NCI-H2029 treated with DMSO at 0.1 percent for 48 hours (cell line): ENCODE results near the gene NUMB.
"Not testable (repeated sequence)": the region's sequence is repeated elsewhere in the genome, so short reads cannot be mapped to it uniquely, and the experiment has no call there.

Source experiments
- DNase-seq: peaks from one replicate; lab custom pipeline; 2025; lab: John Stamatoyannopoulos, UW

Gene NUMB

GRCh38 chr14:73359445-73359844 lies 98.9 kb downstream of the NUMB start:
- DNase-seq: no peak

DNA sequence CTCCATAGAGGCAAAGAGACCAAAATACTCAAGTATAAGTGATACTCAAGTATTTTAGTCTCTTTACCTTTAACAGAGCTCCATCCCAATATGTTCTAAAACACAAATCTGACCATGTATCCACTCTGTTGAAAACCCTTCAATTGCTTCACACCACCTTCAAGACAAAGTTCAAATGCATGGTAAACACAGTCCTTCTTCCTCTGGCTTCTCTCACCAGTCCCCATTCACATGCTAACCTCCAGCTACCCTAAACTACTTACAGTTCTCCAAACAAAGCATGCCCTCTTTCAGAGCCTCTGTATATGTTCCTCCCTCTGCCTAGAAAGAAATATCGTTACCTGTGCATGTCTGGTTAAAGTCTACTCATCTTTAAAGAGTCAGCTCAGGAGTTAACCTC lies 100.2 kb downstream of the NUMB start:
- no peak for DNase-seq

GRCh38 chr14:73349091-73349490 lies 109.3 kb downstream of the NUMB start:
- not testable (repeated sequence) for DNase-seq

DNA sequence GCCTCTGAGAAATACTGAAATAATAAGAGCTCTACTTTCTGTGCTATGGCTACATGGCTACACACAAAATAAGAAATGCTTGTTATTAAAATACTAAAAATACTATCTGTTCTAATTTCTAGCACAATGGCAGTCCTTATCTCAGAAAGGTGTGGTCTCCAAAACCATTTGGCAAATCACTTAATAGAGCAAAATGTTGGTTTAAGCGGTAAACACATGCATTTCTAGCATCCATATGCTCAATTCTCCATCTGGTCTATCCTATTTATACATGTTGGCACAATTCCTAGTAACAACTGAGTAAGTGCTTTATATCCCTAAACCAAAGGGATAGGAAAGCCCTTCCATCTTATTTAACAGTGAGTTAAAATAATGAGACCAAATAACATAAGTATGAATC lies 114.0 kb downstream of the NUMB start:
- no peak for DNase-seq

DNA sequence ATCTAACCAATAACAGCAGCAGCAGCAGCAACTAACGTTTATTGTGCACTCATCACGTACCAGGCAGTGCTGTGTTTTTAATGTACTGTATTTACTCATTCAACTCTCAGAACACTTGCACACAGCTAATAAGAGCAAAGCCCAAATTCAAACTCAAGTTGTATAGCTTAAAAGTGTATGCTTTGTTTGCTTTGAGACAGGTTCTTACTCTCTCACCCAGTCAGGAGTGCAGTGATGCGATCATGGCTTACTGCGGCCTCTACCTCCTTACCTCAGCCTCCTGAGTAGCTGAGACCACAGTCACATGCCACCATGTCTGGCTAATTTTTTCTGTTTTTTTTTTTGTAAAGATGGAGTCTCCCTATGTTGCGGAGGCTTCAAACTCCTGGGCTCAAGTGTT lies 115.7 kb downstream of the NUMB start:
- no peak for DNase-seq

GRCh38 chr14:73339846-73340595 lies 118.3 kb downstream of the NUMB start:
- no peak for DNase-seq

GRCh38 chr14:73339206-73339605 lies 119.1 kb downstream of the NUMB start:
- no peak for DNase-seq

- DNase-seq: no peak
Observed at GRCh38 chr14:73338551-73338950, 119.8 kb downstream of the NUMB start.

DNA sequence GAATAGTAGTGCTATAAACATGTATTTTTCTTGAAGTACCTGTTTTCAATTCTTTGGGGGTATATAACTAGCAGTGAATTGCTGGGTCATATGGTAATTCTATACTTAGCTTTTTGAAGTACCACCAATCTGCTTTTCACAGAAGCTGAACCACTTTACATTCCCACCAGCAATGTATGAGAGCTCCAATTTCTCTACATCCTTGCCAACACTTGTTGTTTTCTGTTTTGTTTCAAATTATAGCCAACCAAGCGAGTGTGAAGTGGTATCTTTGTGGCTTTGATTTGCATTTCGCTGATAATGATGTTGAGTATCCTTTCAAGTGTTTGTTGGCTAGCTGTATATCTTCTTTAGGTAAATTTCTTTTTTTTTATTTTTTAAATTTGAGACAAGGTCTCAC lies 125.3 kb downstream of the NUMB start:
- DNase-seq: no peak

DNA sequence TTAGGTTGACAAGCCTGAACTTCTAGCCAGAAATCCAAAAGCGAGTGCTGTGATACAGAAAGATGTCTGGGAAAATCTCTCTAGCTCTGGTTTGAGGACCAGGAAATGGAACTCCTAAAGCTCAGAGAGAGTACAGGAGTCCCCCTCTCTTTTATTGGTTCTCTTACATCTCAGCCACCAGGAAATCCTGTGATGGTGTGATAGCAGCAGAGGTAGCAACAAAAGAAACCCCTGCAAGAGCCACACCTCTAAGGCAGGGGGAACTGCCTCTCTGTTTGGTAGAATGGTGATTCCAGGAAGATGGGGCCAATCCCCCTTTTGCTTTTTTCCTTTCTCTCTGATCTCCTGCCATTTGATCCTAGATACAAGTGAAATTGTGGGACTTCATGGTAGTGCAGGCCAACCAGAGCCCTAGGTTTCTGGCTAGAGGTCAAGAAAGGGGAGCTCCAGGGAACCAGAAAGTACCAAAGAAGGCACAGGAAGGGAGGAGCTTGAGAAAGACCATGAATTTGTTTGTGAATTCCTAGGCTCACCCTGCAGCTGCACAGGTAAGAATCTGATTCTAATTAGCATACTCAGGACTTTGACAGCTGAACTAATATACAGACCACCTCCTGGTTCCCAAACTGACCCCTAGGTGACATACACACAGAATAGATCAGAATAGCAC lies 132.6 kb downstream of the NUMB start:
- DNase-seq: no peak

DNA sequence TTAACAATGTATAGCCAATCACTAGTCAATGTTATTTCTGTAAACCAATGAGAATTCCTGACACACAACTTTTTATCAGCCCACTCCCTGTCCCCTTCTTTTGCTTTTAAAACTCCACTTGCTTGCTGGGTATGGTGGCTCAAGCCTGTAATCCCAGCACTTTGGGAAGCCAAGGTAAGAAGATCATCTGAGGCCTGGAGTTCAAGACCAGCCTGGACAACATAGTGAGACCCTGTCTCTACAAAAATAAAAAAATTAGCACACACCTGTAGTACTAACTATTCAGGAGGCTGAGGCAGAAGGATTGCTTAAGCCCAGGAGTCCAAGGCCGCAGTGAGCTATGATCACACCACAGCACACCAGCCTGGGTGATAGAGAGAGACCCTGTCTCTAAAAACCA lies 133.3 kb downstream of the NUMB start:
- no peak for DNase-seq

DNA sequence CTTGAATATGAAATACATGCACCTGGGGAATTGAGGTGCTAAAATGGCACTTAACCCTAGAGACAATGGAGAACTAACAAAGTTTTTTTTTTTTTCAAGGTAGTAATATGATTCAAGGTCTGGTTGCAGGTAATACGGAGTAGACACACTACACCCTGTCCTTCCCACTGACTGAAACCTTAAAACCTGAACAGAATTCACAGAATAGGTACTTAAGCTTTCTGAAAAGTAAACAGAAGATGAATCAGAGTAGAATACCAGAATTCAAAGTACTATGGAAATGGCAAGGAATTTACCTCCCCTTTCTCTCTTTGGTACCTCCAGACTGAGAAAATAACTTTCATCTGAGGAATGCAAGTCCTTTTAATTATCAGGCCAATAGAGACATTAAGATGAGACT lies 133.8 kb downstream of the NUMB start:
- no peak for DNase-seq

GRCh38 chr14:73323896-73324399 lies 134.4 kb downstream of the NUMB start:
- DNase-seq: no peak

DNA sequence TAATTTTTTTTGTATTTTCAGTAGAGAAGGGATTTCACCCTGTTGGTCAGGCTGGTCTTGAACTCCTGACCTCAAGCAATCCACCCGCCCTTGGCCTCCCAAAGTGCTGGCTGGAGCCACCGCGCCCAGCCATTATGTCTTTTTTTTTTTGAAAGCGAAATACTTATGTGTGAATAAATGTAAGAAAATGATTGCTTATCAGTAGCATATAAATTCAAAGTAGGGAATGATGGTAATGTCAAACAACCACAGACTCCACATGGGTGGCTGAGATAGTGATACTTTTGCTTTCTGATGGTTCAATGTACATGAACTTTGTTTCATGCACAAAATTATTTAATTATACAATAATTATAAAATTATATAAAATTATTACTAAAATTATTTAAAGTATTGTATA lies 145.2 kb downstream of the NUMB start:
- no peak for DNase-seq

DNA sequence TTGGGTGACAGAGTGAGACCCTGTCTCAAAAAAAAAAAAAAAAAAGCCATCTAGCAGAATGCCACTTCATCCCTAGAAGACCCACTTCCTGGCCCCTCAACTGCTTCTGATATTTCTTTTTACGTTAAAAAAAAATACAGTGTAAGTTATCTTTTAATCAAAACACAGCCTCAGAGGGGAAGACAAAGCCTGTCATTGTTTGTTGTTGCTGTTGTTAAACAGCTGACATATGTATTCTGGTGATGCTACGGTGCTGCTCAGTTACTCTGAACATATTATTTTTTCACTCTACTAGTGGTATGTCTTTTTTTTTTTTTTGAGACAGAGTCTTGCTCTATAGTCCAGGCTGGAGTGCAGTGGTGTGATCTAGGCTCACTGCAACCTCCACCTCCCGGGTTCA lies 145.7 kb downstream of the NUMB start:
- DNase-seq: no peak

GRCh38 chr14:73311708-73312030 lies 146.7 kb downstream of the NUMB start:
- no peak for DNase-seq

GRCh38 chr14:73309207-73309606 lies 149.1 kb downstream of the NUMB start:
- not testable (repeated sequence) for DNase-seq

DNA sequence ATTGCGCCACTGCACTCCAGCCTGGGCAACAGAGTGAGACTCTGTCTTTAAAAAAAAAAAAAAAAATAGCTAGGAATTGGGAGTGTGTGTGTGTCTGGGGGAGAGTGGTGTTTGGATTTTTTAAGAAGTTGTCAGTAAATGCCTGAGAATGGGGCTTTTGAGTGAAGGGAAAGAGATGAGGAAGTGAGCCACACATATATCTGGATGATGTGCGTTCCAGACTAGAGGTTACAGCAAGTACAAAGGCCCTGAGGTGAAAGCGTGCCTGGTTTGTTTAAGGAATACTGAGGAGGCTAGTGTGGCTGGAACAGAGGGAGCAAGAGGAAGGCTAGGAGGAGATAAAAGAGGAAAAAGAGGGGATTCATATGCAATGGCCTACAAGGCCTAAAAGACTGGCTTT lies 151.1 kb downstream of the NUMB start:
- no peak for DNase-seq

- DNase-seq: no peak
Observed at GRCh38 chr14:73305499-73305898, 152.8 kb downstream of the NUMB start.

DNA sequence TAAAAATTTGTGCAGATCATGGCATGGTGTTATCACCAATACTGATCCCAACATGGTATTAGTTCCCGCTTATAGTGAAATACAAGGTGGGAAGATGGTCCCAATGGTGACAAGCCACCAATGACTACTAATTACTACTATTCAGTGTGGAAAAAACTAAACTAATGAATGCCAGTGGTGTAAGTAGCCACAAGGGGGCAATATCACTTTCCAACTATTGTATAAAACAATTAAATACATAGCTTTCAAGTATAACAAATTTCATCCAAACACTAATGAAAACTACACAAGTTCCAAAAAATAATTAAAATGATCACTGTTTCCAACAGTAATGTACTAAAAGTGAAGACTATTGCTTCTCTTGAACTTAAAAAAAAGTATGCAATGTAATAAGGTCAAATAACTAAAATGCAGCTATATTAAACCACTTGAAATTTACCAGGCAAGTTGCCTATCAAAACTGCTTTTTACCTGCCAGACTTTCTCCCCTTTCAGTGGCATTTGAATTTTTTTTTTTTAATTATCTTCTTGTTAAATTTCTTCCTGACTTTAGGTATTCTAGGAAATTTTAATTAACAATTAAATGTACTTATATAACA lies 163.0 kb downstream of the NUMB start:
- no peak for DNase-seq

DNA sequence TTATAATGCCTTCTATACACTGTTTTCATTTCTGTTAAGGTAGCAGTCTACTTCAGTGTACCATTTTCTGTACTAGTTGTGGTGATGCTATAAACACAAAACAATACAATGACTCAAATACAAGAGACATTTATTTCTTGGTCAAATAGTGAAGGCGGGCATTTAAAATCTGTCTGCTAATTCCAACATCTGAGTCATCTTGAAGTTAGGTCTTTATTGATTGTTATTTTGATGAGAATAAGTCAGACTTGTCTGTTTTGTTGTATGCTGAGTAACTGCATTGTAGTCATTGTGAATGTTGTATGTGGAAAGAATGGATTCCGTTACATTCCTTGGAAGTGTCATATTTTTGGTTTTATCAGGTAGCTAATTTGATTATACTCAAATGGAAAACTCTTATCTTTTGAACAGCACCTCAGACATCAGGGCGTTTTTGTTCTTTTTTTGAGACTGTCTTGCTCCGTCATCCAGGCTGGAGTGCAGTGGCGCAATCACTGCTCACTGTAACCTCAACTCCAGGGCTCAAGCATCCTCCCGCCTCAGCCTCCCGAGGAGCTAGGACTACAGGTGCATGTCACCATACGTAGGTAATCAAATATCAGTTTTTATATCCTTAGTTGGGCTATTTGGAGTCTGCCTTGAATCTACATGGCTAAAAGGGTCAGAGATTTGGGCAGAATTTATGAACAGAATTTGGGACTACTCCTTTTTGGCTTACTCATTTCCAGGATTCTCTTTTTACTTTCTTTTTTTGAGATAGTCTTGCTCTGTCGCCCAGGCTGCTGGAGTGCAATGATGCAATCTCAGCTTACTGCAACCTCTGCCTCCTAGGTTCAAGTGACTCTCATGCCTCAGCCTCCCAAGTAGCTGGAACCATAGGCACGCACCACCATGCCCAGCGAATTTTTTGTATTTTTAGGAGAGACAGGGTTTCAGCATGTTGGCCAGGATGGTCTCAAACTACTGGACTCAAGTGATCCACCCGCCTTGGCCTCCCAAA lies 164.3 kb downstream of the NUMB start:
- no peak for DNase-seq

GRCh38 chr14:73290279-73290678 lies 168.1 kb downstream of the NUMB start:
- DNase-seq: no peak
